GM21529 (cell line): ENCODE data around the gene HOXC10.

Source experiments
- ATAC-seq: cut with Tn5 transposase; IDR thresholded peaks from one replicate; pipeline ENCODE4 v1.9.1; 2021; ENCODE audit not compliant: unreplicated experiment

The HOXC10 gene

DNA sequence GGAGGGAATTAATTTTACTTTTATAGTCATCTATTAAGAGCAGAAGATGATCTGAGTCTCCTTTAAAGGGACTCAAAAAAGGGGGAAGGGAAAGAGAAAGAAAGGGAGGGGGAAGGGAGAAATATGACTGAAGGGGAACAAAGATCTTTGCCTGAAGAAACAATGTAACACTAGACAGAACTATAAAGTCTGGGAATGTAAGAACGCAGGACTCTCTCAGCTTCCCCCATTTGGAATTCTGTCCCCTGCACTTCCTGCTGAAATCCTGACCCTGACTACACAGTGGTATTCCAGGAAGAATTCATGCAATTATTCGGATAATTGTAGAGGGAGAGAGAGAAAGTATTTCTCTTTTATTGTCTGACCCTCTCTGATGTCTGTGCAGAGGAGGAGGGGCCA lies 20.6 kb upstream of the HOXC10 start:
- no peak for ATAC-seq

GRCh38 chr12:53965281-53966084 lies 19.5 kb upstream of the HOXC10 start:
- no peak for ATAC-seq

DNA sequence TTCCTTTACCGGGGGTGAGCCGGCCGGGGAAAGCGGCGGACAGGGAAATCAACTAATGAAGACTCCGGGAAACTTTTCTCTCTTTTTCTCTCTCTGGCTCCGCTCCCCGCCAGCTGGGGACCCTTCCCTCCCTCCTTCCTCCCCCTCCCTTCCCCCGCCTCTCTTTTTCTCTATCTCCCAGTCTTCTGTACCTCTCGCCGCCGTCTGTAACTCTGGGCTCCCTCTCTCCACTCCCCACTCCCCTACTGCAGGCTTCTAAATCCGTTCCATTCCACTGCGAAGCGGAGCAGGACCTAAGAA lies 18.9 kb upstream of the HOXC10 start:
- no peak for ATAC-seq

GRCh38 chr12:53966385-53967133 lies 18.4 kb upstream of the HOXC10 start:
- ATAC-seq, result no peak

- no peak for ATAC-seq
These were observed 17.5 kb upstream of the HOXC10 start for GRCh38 chr12:53967421-53967925.

GRCh38 chr12:53968214-53969127 lies 16.5 kb upstream of the HOXC10 start:
- no peak for ATAC-seq

- no peak for ATAC-seq
These were observed 15.2 kb upstream of the HOXC10 start for GRCh38 chr12:53969588-53970259.

GRCh38 chr12:53970451-53970850 lies 14.5 kb upstream of the HOXC10 start:
- ATAC-seq, result no peak

GRCh38 chr12:53971129-53971528 lies 13.8 kb upstream of the HOXC10 start:
- ATAC-seq, result no peak

DNA sequence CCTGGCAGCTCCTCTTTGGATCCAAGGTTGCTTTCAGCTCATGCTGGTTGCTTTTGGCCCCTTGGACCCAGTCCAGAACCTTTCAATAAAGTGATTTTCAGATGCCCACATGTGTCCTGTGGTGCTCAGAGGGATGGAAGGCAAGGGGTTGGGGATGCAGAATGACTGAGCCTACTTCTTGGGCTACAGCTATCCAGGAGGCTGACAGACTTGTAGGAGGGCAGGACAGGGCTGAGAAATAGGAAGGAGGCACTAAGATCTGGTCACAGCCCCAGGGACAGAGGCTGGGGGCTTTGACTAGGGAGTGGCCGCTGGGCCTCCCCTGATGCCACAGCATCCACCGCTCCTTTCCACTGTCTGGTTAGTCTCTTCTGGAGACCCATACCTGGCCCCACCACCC lies 13.3 kb upstream of the HOXC10 start:
- no peak for ATAC-seq

- no peak for ATAC-seq
These were observed 12.7 kb upstream of the HOXC10 start for GRCh38 chr12:53972152-53972702.

DNA sequence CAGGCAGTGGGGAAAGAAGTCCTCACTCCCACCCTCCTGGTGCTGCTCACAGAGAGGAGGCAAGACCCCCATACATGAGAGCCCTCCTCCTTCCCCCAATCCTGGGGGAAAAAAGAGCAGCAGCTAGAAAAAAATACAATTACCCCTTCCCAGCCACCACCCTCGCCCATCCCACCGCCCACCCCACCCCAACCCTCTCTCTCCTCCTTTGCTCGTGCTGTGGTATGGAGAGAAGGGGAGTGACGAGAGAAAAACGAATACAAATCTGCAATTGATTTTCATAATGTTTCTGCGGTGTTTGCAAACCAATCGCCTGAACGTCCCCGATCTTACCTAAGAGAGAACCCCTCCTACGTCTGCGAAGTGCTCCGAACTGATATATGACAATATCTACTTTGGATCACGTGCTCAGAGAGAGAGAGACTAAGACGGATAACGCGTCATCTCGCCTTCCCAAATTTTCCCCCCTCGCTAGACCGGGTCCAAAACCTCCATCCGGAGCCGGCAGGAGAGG lies 12.2 kb upstream of the HOXC10 start, which contains the start of gene HOXC11:
HOXC11 (plus strand) TSS at position 405 of the 514 bp plus-strand sequence. CDS start 116 bp downstream, outside the sequence.
- no peak for ATAC-seq

DNA sequence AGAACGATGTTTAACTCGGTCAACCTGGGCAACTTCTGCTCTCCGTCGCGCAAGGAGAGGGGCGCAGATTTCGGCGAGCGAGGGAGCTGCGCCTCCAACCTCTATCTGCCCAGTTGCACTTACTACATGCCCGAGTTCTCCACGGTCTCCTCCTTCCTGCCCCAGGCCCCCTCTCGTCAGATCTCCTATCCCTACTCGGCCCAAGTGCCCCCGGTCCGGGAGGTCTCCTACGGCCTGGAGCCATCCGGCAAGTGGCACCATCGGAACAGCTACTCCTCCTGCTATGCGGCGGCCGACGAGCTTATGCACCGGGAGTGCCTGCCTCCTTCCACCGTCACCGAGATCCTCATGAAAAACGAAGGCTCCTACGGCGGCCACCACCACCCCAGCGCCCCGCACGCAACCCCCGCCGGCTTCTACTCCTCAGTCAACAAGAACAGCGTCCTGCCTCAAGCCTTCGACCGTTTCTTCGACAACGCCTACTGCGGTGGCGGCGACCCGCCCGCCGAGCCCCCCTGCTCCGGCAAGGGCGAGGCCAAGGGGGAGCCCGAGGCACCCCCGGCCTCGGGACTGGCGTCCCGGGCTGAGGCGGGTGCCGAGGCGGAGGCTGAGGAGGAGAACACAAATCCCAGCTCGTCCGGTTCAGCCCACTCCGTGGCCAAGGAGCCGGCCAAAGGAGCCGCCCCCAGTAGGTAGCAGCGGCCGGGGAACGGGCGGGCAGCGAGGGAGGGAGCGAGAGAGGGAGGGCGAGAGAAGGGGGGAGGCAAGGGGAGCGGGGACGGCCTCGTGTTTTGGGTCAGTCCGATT lies 11.5 kb upstream of the HOXC10 start:
- ATAC-seq, result no peak

- no peak for ATAC-seq
These were observed 10.6 kb upstream of the HOXC10 start, which contains the start of gene HOTAIR for GRCh38 chr12:53974084-53975063. TSS of gene HOTAIR (minus strand) at chr12:53974954.

- ATAC-seq, result no peak
These were observed 9.9 kb upstream of the HOXC10 start for GRCh38 chr12:53975064-53975471.

DNA sequence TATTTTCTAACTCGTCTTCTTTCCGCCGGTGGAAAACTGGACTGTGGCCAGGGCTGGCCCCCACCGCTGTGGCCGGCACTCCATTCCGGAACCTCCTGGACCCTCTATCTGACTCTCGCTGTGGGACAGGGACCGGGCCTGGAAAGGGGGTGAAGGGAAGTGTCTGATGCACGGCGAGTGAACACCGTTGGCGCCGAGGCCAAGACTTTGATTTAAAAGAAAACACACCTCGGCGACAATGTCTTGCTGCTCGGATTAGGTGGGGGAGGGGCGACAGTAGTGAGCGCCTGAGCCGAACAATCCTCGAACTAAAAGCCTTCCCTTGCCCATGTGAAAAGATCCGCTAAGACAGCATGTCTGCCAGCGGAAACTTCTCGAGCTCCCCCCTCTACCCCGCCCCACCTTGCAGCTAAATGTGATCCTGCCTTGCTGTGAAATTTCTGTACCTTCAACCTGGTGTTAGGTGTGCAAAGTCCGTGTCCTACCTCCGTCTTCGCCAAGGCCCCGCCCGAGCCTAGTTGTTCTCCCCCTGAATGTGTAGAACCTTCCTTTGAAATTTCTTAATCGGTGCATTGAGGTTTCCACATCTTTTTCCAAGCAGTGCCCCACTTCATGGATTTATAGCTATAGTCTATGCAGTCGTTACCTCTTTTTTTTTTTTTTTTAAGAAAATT lies 9.3 kb upstream of the HOXC10 start:
- ATAC-seq, result no peak

DNA sequence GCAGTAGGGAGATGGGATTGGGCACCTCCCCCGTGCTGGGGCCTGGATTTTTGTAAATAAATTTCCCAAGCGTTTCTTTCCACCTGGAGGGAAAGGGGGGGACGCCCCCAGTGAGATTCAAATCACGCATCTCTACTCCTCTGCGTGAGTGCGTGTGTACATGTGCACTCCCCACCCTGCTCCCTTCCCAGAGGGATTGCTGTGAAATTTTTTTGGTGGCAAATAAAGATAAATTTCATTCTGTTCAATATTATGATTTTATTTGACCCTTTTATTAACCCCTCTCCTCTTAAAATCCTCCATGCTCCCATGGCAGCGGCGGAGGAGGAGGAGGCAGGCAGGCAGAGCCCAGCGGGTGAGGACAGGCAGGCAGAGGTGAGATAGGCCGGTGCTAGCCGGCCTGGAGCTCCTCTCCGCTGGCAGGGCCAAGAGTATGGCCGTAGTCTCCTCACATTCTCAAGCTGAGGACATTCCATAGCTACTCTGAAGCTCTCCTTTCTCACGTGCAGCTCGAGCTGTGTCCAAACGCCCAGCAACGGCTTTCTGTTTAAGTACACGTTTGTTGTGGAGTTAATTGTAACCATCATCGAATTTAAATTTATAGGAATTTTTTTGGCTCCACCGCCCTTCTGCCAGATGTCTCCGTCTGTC lies 8.6 kb upstream of the HOXC10 start:
- ATAC-seq, result no peak
